GM21825 (cell line): ENCODE data around the gene RNGTT.
"Not testable (repeated sequence)": the region's sequence is repeated elsewhere in the genome, so short reads cannot be mapped to it uniquely, and the experiment has no call there.

ENCODE experiments used
- ATAC-seq: cut with Tn5 transposase; IDR thresholded peaks from one replicate; pipeline ENCODE4 v1.9.1; 2021; ENCODE audit warnings: mild to moderate bottlenecking, moderate library complexity; ENCODE audit not compliant: unreplicated experiment

Gene RNGTT

DNA sequence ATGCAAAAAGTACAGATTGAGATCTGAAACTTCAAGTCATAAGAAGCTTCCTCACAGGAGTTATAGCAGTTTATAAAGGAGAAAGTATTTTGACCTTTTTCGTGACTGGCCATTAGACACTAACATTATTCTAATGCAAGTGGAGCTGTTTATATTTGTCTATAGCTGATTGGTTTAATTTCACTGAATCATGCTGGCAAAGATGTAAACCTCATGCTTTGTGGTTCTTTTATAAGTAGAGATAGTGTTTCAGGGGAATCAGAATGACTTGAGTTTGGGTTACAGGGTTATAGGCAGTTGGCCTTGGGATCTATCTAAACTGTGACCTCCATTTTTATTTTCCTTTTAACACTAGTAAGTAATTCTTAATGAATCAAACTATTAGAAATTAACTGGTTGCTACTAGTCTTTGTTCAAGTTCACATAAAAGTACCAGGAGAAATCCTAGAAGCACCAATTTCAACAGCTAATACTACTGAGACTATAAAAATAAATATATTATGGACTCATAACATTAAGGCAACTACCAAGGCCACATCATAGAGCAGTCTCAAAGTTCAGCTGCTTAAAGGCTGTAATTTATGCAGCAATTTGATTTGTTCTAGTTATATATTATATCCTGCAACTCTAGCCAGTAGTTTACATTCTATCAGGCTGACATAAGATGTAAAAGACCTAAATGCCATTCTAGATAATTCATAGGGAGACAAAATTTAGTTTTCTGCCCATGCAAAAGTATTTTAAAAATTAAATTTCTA lies 94.0 kb downstream of the RNGTT start:
- no peak for ATAC-seq

DNA sequence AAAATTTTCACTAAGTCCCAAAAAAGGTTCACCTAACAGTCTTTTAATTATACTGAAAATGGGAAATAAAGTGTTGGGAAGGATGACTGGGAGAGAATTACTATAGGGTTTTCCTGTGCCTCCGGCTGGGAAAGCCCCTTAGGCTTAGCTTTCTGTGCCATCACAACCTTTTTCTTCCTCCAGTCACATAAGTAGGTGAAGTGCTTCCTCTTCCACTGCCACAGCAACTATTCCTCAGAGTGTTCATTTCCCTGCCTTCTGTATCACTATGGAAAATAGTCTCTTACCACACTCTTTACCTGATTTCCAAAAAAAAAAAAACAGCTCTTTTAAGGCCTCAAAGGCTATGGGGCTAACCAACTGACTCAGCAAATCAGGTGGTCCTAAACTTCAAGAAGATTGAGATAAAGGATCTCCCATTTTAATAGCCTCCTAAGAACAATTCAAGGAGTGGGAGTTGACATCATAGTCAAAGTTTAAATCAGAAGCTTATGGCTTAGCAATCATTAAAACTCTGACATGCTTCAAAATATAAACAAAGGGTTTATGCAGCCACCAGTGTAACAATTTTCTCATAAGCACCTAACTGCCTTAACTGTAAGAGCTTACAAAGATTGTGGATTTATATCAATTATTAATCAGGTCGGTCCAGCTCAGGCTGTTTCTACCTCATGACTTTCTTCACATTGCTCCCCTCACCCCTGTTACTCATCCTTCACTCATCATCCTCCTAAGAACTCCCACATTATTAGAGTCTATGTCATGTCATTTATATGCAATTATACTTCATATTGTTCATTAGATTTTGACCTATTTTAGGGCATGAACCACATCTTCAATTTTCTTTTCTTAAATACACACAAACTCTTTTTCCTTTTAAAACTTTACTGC lies 95.3 kb downstream of the RNGTT start:
- no peak for ATAC-seq

DNA sequence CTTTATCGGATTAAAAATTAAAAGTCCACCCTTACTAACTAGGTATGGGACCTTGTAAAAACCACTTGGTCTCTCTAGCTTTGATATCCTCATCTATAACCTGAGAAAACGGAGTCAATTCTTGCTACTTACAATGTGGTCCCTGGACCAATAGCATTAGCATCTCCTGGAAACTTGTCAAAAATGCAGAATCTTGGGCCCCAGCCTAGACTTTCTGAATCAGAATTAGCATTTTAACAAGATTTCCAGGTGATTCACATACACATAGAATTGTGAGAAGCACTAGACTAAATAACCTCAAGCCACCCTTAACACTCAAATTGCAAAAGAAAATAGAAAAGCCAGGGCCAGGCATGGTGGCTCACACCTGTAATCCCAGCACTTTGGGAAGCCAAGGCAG lies 96.6 kb downstream of the RNGTT start:
- ATAC-seq: no peak

- no peak for ATAC-seq
These were observed 98.1 kb downstream of the RNGTT start for GRCh38 chr6:88865275-88865674.

GRCh38 chr6:88864359-88865054 lies 98.9 kb downstream of the RNGTT start:
- ATAC-seq: no peak

- no peak for ATAC-seq
These were observed 103.1 kb downstream of the RNGTT start for GRCh38 chr6:88860310-88860709.

GRCh38 chr6:88858455-88858854 lies 105.0 kb downstream of the RNGTT start:
- ATAC-seq: no peak

DNA sequence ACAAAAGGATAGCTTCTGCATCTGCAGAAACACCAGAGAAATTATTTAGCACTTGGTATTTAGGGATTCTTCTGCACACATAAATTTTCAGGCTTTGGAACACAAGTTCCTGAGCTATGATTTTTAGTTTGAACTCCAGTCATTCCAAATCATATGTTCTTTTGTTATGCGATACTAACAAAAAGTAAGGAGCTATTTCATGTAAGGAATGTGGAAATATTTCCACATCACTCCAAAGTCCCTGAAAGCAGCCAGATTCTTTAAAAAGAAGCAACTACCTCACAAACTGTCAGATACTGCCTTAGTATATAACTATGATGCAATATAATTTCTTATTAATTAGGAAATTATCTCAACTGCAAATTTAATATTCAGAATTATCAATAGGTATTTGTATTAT lies 106.9 kb downstream of the RNGTT start:
- ATAC-seq: no peak

- ATAC-seq: no peak
These were observed 107.8 kb downstream of the RNGTT start for GRCh38 chr6:88855541-88856147.

DNA sequence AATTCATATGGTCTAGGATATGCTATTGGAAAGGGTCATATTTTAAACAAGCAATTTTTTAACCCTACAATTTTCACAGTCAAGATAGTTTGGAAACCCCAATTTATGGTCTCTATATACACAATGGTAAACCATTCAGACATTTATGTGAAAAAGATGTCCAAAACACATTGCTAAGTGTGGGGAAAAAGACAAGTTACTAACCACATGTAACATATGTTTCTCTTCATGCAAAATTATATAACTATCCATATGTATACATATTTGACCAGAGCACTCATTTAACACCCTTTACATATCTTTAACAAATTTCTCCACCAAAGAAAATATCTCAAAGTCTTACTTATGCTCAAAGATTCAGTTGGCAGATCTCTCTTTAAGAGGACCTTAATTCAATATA lies 110.6 kb downstream of the RNGTT start:
- ATAC-seq: no peak

DNA sequence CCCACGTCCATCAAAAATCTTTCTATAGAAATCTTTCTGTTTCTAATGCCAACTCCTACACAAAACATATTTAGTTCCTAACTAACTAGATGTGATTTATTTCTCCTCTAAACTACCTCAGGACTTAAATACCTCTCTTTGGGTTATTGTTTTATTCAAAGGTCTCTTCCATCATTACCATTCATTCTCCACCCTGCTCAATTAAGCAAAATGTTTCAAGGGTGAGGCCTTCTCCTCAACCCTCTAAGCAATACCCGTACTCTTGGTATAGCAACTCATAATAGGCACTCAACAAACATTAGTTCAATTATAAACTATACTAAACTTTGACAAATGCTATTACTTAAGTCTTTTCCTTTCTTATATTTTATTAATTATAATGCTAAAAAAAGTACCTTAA lies 111.4 kb downstream of the RNGTT start:
- ATAC-seq: no peak

DNA sequence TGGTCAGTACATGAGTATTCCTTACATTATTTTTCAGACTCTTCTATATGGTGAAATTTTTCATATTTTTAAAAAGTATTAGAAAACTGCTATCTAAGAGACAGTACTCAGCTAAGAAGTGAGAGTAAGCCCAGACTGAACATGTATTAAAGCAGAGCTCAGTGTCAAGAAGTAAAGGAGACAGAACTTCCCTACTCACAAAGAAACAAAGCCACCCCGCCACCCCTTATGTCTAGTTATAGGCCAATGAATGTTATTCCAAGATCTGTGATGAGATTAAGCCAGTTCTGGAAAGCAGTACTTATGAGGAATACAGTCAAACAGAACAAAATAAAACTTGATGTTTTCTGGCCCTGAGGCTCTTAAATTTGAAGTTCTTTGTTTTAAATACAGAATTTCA lies 114.5 kb downstream of the RNGTT start:
- ATAC-seq: no peak

- ATAC-seq: no peak
These were observed 120.4 kb downstream of the RNGTT start for GRCh38 chr6:88843040-88843439.

DNA sequence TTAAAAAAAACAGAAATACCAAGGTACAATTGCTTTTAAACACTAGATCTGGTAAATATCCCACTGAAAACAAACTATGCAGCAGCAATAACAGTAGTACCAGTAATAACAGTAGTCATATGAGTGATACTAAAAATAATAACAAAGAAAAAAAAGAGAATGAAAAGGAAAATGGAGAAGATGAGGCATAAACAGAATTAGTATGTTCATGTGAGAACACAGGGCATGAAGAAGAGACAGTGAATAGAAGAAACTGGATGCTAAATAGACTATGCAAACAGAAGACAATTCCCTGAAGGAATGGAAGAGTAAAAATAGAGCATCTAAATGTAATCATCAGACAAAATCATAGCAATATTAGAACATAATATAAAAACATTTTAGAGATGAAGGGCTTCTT lies 121.1 kb downstream of the RNGTT start:
- ATAC-seq: no peak

GRCh38 chr6:88840796-88841539 lies 122.5 kb downstream of the RNGTT start:
- no peak for ATAC-seq

DNA sequence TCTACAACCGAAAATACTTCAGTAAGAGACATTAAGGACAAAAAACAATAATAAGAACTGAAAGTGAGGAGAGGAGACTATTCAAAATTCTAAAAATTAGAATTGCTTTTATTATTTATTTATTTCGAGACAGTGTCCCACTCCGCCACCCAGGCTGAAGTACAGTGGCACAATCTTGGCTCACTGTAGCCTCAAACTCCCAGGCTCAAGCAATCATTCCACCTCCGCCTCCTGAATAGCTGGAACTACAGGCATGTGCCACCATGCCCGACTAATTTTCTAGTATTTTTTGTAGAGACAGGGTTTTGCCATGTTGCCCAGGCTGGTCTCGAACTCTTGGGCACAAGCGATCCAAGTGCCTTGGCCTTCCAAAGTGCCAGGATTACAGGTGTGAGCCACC lies 123.1 kb downstream of the RNGTT start:
- ATAC-seq: no peak

- ATAC-seq: no peak
These were observed 124.1 kb downstream of the RNGTT start for GRCh38 chr6:88839280-88839679.

DNA sequence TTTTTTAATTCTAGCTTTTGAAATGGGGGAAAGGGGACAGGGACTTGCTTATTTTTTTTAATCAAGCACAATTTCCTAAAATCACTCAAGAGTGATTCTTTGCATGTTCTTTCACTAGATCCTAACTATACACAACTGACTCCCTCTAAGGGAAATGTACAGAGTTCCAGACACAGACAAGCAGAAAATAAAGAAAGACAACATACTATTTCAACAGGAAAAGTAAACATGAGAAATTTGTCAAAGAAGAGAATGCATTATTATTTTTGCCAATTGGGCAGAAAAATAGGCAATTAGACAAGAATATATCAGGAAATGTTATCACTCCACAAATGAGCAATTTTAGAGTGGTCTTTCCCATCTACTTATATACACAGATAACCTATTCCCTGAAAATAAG lies 128.2 kb downstream of the RNGTT start:
- ATAC-seq: no peak

- not testable (repeated sequence) for ATAC-seq
These were observed 130.3 kb downstream of the RNGTT start for GRCh38 chr6:88833071-88833470.

- ATAC-seq: not testable (repeated sequence)
These were observed 135.8 kb downstream of the RNGTT start for GRCh38 chr6:88827599-88827998.
